GM23338 (cell line): ENCODE data around the gene GCNT2. TPM values are rescaled to one million over a fixed set of nuclear protein-coding genes. Genes with fewer than 3 reads are reported as not detected.

ENCODE experiments used
- ATAC-seq: fragments of 200-7000 bp; cut with Tn5 transposase; 3 replicates; pipeline ENCODE4 v1.9.1; 2020
- DNase-seq: peaks from one replicate; pipeline ENCODE4 v3.0.0-alpha.2; 2015; ENCODE audit warnings: low spot score
- H2AFZ ChIP-seq: fragments of 200-600 bp; sonication (generic); 2 replicates; pipeline ENCODE4 v1.8.0; 2016; ENCODE audit warnings: antibody characterized with exemption, mild to moderate bottlenecking, moderate library complexity
- H3F3A ChIP-seq: fragments of 200-600 bp; sonication (generic); replicated peaks from 2 replicates; pipeline ENCODE4 v1.8.0; 2017; ENCODE audit warnings: antibody characterized with exemption, mixed run types, low read depth
- H3K27ac ChIP-seq: fragments of 200-600 bp; sonication (generic); 2 replicates; pipeline ENCODE4 v1.6.1; 2016; ENCODE audit warnings: low read depth
- H3K27me3 ChIP-seq: fragments of 200-600 bp; sonication (generic); 2 replicates; pipeline ENCODE4 v1.8.0; 2016; ENCODE audit warnings: mild to moderate bottlenecking, mixed run types, moderate library complexity; ENCODE audit not compliant: insufficient read depth
- H3K36me3 ChIP-seq: fragments of 200-600 bp; sonication (generic); 2 replicates; pipeline ENCODE4 v1.8.0; 2016; ENCODE audit warnings: mild to moderate bottlenecking; ENCODE audit not compliant: insufficient read depth
- H3K4me1 ChIP-seq: fragments of 200-600 bp; sonication (generic); 2 replicates; pipeline ENCODE4 v1.8.0; 2016; ENCODE audit warnings: mild to moderate bottlenecking, moderate library complexity; ENCODE audit not compliant: insufficient read depth
- H3K4me2 ChIP-seq: fragments of 200-600 bp; sonication (generic); 2 replicates; pipeline ENCODE4 v1.7.1; 2017; ENCODE audit warnings: mixed run types
- H3K4me3 ChIP-seq: fragments of 200-600 bp; sonication (generic); 2 replicates; pipeline ENCODE4 v1.6.1; 2016; ENCODE audit warnings: mixed run types
- H3K79me2 ChIP-seq: fragments of 200-600 bp; sonication (generic); replicated peaks from 2 replicates; pipeline ENCODE4 v1.8.0; 2017; ENCODE audit warnings: mild to moderate bottlenecking; ENCODE audit not compliant: insufficient read depth
- H3K9me2 ChIP-seq: fragments of 200-600 bp; sonication (generic); 2 replicates; pipeline ENCODE4 v1.8.0; 2017; ENCODE audit not compliant: insufficient read depth
- H4K20me1 ChIP-seq: fragments of 200-600 bp; sonication (generic); replicated peaks from 2 replicates; pipeline ENCODE4 v1.8.0; 2017; ENCODE audit warnings: mild to moderate bottlenecking; ENCODE audit not compliant: insufficient read depth
- H3K27ac Mint-ChIP-seq: 2 replicates; pipeline ENCODE4 v1.8.0; 2020; ENCODE audit warnings: inconsistent platforms, mild to moderate bottlenecking, moderate library complexity, mixed read lengths
- H3K27me3 Mint-ChIP-seq: 3 replicates; pipeline ENCODE4 v1.8.0; 2022; ENCODE audit warnings: low read depth, mild to moderate bottlenecking, moderate library complexity, mixed read lengths, inconsistent platforms; ENCODE audit not compliant: insufficient read depth, poor library complexity
- H3K36me3 Mint-ChIP-seq: 3 replicates; pipeline ENCODE4 v1.8.0; 2021; ENCODE audit warnings: low read depth, mild to moderate bottlenecking, inconsistent platforms, moderate library complexity, mixed read lengths
- H3K4me1 Mint-ChIP-seq: 3 replicates; pipeline ENCODE4 v1.8.0; 2020; ENCODE audit warnings: mild to moderate bottlenecking, inconsistent platforms, mixed read lengths
- H3K4me3 Mint-ChIP-seq: 3 replicates; pipeline ENCODE4 v1.8.0; 2021; ENCODE audit warnings: moderate library complexity, mild to moderate bottlenecking, inconsistent platforms, mixed read lengths
- H3K9me3 Mint-ChIP-seq: 3 replicates; pipeline ENCODE4 v1.8.0; 2020; ENCODE audit warnings: moderate library complexity, mild to moderate bottlenecking, inconsistent platforms, mixed read lengths
- CREB1 ChIP-seq: fragments of 250-450 bp; sonication (Bioruptor Pico); IDR thresholded peaks from 2 replicates; pipeline ENCODE4 v1.5.0; 2020; ENCODE audit warnings: low read depth, mild to moderate bottlenecking, moderate library complexity
- EZH2 ChIP-seq: fragments of 200-600 bp; sonication (generic); IDR thresholded peaks from one replicate; pipeline ENCODE4 v1.8.0; 2017; ENCODE audit warnings: antibody characterized with exemption, mild to moderate bottlenecking, low read depth; ENCODE audit not compliant: unreplicated experiment
- EZH2phosphoT487 ChIP-seq: fragments of 200-600 bp; sonication (generic); IDR thresholded peaks from one replicate; pipeline ENCODE4 v1.8.1; 2018; ENCODE audit warnings: antibody characterized with exemption; ENCODE audit not compliant: unreplicated experiment
- JUNB ChIP-seq: IDR thresholded peaks from one replicate; pipeline ENCODE4 v1.6.1; 2016; ENCODE audit warnings: antibody characterized with exemption; ENCODE audit not compliant: unreplicated experiment
- NANOG ChIP-seq: IDR thresholded peaks from 2 replicates; pipeline ENCODE4 v1.6.1; 2016; ENCODE audit warnings: antibody characterized with exemption, borderline replicate concordance
- POLR2AphosphoS5 ChIP-seq: IDR thresholded peaks from 2 replicates; pipeline ENCODE4 v1.6.1; 2016; ENCODE audit warnings: antibody characterized with exemption, low read depth
- STAT1 ChIP-seq: IDR thresholded peaks from one replicate; pipeline ENCODE4 v1.6.1; 2016; ENCODE audit warnings: antibody characterized with exemption; ENCODE audit not compliant: unreplicated experiment
- ZNF114 ChIP-seq: fragments of 250-450 bp; sonication (Bioruptor Pico); IDR thresholded peaks from 2 replicates; pipeline ENCODE4 v1.5.0; 2020; ENCODE audit warnings: mild to moderate bottlenecking, moderate library complexity
- ZNF331 ChIP-seq: fragments of 250-450 bp; sonication (Bioruptor Pico); IDR thresholded peaks from 2 replicates; pipeline ENCODE4 v1.5.0; 2020; ENCODE audit warnings: low read depth, mild to moderate bottlenecking, moderate library complexity
- polyA plus RNA-seq: library from polyadenylated mRNA; unstranded; fragments of >200 nt; fragmentation: Nextera tagmentation; extraction: Ambion mirVana; gene quantifications from 2 replicates; pipeline ENCODE4 v1.2.1, GENCODE V29; 2016
- total RNA-seq: library from RNA; depleted of rRNA; stranded (reverse); fragments of >200 nt; shearing (Covaris generic); gene quantifications from 2 replicates; pipeline ENCODE4 v1.2.3, GENCODE V29; 2014
- TF ChIP-seq, protein P1 (sequence below), 2 experiments: fragments of 200-600 bp in 1 of 2; sonication (generic) in 1 of 2; conservative IDR thresholded peaks; 2 replicates each; pipeline versions ENCODE4 v1.5.1 to v1.6.1; 2016 to 2017; ENCODE audit warnings: antibody characterized with exemption in 2 of 2, low read depth in 2 of 2, mild to moderate bottlenecking in 2 of 2, moderate library complexity in 1 of 2
- TF ChIP-seq, protein P2 (sequence below): IDR thresholded peaks from one replicate; pipeline ENCODE4 v1.6.1; 2018; ENCODE audit warnings: antibody characterized with exemption; ENCODE audit not compliant: unreplicated experiment
- TF ChIP-seq, protein P3 (sequence below): fragments of 250-450 bp; sonication (Bioruptor Pico); IDR thresholded peaks from 2 replicates; pipeline ENCODE4 v1.5.0; 2020; ENCODE audit warnings: mild to moderate bottlenecking, moderate library complexity
- TF ChIP-seq, protein P4 (sequence below): IDR thresholded peaks from 2 replicates; pipeline ENCODE4 v1.6.1; 2016; ENCODE audit warnings: antibody characterized with exemption

The GCNT2 gene
- total and polyA plus RNA-seq, 2 experiments from 2014 or later, result 28.3 to 137 TPM

GRCh38 chr6:10610289-10610688, 89.1 kb downstream of the GCNT2 start:
- H3K27me3 ChIP-seq, result no peaks in the 10 kb centered on the region
- TF ChIP-seq EZH2, result no peak
- TF ChIP-seq, protein P1, sequence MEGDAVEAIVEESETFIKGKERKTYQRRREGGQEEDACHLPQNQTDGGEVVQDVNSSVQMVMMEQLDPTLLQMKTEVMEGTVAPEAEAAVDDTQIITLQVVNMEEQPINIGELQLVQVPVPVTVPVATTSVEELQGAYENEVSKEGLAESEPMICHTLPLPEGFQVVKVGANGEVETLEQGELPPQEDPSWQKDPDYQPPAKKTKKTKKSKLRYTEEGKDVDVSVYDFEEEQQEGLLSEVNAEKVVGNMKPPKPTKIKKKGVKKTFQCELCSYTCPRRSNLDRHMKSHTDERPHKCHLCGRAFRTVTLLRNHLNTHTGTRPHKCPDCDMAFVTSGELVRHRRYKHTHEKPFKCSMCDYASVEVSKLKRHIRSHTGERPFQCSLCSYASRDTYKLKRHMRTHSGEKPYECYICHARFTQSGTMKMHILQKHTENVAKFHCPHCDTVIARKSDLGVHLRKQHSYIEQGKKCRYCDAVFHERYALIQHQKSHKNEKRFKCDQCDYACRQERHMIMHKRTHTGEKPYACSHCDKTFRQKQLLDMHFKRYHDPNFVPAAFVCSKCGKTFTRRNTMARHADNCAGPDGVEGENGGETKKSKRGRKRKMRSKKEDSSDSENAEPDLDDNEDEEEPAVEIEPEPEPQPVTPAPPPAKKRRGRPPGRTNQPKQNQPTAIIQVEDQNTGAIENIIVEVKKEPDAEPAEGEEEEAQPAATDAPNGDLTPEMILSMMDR (conservative IDR thresholded peaks at IDR 0.05; ENCODE audit: low read depth in 2 of 2), result no peak
- TF ChIP-seq, protein P2, sequence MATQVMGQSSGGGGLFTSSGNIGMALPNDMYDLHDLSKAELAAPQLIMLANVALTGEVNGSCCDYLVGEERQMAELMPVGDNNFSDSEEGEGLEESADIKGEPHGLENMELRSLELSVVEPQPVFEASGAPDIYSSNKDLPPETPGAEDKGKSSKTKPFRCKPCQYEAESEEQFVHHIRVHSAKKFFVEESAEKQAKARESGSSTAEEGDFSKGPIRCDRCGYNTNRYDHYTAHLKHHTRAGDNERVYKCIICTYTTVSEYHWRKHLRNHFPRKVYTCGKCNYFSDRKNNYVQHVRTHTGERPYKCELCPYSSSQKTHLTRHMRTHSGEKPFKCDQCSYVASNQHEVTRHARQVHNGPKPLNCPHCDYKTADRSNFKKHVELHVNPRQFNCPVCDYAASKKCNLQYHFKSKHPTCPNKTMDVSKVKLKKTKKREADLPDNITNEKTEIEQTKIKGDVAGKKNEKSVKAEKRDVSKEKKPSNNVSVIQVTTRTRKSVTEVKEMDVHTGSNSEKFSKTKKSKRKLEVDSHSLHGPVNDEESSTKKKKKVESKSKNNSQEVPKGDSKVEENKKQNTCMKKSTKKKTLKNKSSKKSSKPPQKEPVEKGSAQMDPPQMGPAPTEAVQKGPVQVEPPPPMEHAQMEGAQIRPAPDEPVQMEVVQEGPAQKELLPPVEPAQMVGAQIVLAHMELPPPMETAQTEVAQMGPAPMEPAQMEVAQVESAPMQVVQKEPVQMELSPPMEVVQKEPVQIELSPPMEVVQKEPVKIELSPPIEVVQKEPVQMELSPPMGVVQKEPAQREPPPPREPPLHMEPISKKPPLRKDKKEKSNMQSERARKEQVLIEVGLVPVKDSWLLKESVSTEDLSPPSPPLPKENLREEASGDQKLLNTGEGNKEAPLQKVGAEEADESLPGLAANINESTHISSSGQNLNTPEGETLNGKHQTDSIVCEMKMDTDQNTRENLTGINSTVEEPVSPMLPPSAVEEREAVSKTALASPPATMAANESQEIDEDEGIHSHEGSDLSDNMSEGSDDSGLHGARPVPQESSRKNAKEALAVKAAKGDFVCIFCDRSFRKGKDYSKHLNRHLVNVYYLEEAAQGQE, result no peak
- TF ChIP-seq POLR2AphosphoS5, result no peak
- no peak for TF ChIP-seq CREB1 (CRISPR knock-in tag)
- TF ChIP-seq JUNB, result no peak
- TF ChIP-seq NANOG, result no peak
- TF ChIP-seq ZNF331 (CRISPR knock-in tag), result no peak
- TF ChIP-seq EZH2phosphoT487, result no peak
- TF ChIP-seq ZNF114 (CRISPR knock-in tag), result no peak
- TF ChIP-seq, protein P3, sequence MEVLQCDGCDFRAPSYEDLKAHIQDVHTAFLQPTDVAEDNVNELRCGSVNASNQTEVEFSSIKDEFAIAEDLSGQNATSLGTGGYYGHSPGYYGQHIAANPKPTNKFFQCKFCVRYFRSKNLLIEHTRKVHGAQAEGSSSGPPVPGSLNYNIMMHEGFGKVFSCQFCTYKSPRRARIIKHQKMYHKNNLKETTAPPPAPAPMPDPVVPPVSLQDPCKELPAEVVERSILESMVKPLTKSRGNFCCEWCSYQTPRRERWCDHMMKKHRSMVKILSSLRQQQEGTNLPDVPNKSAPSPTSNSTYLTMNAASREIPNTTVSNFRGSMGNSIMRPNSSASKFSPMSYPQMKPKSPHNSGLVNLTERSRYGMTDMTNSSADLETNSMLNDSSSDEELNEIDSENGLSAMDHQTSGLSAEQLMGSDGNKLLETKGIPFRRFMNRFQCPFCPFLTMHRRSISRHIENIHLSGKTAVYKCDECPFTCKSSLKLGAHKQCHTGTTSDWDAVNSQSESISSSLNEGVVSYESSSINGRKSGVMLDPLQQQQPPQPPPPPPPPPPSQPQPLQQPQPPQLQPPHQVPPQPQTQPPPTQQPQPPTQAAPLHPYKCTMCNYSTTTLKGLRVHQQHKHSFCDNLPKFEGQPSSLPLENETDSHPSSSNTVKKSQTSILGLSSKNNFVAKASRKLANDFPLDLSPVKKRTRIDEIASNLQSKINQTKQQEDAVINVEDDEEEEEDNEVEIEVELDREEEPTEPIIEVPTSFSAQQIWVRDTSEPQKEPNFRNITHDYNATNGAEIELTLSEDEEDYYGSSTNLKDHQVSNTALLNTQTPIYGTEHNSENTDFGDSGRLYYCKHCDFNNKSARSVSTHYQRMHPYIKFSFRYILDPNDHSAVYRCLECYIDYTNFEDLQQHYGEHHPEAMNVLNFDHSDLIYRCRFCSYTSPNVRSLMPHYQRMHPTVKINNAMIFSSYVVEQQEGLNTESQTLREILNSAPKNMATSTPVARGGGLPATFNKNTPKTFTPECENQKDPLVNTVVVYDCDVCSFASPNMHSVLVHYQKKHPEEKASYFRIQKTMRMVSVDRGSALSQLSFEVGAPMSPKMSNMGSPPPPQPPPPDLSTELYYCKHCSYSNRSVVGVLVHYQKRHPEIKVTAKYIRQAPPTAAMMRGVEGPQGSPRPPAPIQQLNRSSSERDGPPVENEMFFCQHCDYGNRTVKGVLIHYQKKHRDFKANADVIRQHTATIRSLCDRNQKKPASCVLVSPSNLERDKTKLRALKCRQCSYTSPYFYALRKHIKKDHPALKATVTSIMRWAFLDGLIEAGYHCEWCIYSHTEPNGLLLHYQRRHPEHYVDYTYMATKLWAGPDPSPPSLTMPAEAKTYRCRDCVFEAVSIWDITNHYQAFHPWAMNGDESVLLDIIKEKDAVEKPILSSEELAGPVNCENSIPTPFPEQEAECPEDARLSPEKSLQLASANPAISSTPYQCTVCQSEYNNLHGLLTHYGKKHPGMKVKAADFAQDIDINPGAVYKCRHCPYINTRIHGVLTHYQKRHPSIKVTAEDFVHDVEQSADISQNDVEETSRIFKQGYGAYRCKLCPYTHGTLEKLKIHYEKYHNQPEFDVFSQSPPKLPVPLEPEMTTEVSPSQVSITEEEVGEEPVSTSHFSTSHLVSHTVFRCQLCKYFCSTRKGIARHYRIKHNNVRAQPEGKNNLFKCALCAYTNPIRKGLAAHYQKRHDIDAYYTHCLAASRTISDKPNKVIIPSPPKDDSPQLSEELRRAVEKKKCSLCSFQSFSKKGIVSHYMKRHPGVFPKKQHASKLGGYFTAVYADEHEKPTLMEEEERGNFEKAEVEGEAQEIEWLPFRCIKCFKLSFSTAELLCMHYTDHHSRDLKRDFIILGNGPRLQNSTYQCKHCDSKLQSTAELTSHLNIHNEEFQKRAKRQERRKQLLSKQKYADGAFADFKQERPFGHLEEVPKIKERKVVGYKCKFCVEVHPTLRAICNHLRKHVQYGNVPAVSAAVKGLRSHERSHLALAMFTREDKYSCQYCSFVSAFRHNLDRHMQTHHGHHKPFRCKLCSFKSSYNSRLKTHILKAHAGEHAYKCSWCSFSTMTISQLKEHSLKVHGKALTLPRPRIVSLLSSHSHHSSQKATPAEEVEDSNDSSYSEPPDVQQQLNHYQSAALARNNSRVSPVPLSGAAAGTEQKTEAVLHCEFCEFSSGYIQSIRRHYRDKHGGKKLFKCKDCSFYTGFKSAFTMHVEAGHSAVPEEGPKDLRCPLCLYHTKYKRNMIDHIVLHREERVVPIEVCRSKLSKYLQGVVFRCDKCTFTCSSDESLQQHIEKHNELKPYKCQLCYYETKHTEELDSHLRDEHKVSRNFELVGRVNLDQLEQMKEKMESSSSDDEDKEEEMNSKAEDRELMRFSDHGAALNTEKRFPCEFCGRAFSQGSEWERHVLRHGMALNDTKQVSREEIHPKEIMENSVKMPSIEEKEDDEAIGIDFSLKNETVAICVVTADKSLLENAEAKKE (CRISPR knock-in tag), result no peak
- TF ChIP-seq, protein P4, sequence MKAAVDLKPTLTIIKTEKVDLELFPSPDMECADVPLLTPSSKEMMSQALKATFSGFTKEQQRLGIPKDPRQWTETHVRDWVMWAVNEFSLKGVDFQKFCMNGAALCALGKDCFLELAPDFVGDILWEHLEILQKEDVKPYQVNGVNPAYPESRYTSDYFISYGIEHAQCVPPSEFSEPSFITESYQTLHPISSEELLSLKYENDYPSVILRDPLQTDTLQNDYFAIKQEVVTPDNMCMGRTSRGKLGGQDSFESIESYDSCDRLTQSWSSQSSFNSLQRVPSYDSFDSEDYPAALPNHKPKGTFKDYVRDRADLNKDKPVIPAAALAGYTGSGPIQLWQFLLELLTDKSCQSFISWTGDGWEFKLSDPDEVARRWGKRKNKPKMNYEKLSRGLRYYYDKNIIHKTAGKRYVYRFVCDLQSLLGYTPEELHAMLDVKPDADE, result no peak
- no peak for TF ChIP-seq STAT1
- peaks cover 13% of the 10 kb centered on the region for H3F3A ChIP-seq
- no peak for DNase-seq
- H3K4me1 ChIP-seq, result peaks cover 24% of the 10 kb centered on the region
- H3K79me2 ChIP-seq, result peaks cover 100% of the 10 kb centered on the region
- H2AFZ ChIP-seq, result no peak overlapping the region
- peaks cover 4% of the 10 kb centered on the region for H3K27me3 Mint-ChIP-seq
- H4K20me1 ChIP-seq, result peaks cover 54% of the 10 kb centered on the region
- H3K4me3 ChIP-seq, result no peak overlapping the region
- H3K9me3 Mint-ChIP-seq, result peaks cover 5% of the 10 kb centered on the region; the same call in 2 of the 3 replicates
- H3K36me3 ChIP-seq, result peaks cover 5% of the 10 kb centered on the region; the same call in 1 of the 2 replicates
- no peak for ATAC-seq
- peaks cover 39% of the 10 kb centered on the region for H3K4me1 Mint-ChIP-seq
- no peak overlapping the region for H3K4me2 ChIP-seq
- H3K36me3 Mint-ChIP-seq, result peaks cover 52% of the 10 kb centered on the region
- peak overlapping the region; percentile 34; the same call in 1 of the 2 replicates for H3K27ac ChIP-seq
- no peak overlapping the region for H3K27ac Mint-ChIP-seq
- no peaks in the 10 kb centered on the region for H3K9me2 ChIP-seq
- no peak overlapping the region for H3K4me3 Mint-ChIP-seq
